ENCODE measurements around the gene SPDYE4.

Gene SPDYE4

DNA sequence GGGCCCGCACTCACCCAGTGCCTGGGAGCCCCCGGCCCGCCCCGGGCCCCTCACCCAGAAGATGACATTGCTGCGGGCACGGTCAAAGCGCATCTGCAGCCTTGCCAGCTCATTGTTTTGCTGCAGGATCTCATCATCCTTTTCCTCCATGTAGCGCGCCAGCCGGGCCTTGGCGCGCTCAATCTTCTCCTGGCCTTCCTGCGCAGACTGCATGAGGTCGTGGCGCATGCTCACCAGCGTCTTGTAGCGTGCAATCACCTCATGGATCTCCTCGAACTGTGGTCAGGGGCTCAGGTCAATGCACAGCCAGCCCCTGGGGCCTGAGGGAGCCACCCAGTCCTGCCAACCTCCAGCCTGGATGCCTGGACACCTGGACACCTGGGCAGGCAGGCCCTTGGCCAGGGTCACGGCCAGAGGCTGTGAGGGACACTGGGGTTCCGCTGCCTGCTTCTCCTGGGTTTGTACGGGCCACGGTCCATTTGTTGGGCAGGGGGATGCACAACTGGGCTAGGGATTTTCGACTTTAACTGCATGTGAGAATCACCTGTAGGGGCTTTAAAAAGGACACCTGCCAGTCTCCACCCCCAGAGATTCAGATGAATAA, 22.9 kb downstream of the SPDYE4 start:
- no peaks in the 10 kb centered on the region for H3K79me2 ChIP-seq (ENCODE audit: low read length)
- no peak overlapping the region for H2AFZ ChIP-seq (ENCODE audit: low read depth, low read length)
- no peaks in the 10 kb centered on the region for H3K36me3 ChIP-seq (replicated peaks; ENCODE audit: low read depth, low read length)
- no peaks in the 10 kb centered on the region for H4K20me1 ChIP-seq (ENCODE audit: insufficient read depth, low read length)
- H3K27me3 ChIP-seq (ENCODE audit: low read depth, low read length), result peaks cover 4% of the 10 kb centered on the region; the same call in 1 of the 2 replicates
- H3K4me3 ChIP-seq (ENCODE audit: low read length), result no peak overlapping the region
- 0 out of 2 replicates have a peak, but pooled peaks cover under 1% of the 10 kb centered on the region for H3K4me1 ChIP-seq (ENCODE audit: low read length)
- H3K9me3 ChIP-seq (ENCODE audit: insufficient read depth, low read length), result no peaks in the 10 kb centered on the region
- no peak for TF ChIP-seq EZH2phosphoT487 (IDR thresholded peaks at IDR 0.05; ENCODE audit: low read depth)
- TF ChIP-seq, protein P1, sequence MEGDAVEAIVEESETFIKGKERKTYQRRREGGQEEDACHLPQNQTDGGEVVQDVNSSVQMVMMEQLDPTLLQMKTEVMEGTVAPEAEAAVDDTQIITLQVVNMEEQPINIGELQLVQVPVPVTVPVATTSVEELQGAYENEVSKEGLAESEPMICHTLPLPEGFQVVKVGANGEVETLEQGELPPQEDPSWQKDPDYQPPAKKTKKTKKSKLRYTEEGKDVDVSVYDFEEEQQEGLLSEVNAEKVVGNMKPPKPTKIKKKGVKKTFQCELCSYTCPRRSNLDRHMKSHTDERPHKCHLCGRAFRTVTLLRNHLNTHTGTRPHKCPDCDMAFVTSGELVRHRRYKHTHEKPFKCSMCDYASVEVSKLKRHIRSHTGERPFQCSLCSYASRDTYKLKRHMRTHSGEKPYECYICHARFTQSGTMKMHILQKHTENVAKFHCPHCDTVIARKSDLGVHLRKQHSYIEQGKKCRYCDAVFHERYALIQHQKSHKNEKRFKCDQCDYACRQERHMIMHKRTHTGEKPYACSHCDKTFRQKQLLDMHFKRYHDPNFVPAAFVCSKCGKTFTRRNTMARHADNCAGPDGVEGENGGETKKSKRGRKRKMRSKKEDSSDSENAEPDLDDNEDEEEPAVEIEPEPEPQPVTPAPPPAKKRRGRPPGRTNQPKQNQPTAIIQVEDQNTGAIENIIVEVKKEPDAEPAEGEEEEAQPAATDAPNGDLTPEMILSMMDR (IDR thresholded peaks at IDR 0.05; ENCODE audit: low read depth, low read length), result no peak
- H3K9ac ChIP-seq (ENCODE audit: low read length), result no peak overlapping the region
- no peak overlapping the region for H3K27ac ChIP-seq (ENCODE audit: low read length)
- no peak overlapping the region for H3K4me2 ChIP-seq (ENCODE audit: low read length)

DNA sequence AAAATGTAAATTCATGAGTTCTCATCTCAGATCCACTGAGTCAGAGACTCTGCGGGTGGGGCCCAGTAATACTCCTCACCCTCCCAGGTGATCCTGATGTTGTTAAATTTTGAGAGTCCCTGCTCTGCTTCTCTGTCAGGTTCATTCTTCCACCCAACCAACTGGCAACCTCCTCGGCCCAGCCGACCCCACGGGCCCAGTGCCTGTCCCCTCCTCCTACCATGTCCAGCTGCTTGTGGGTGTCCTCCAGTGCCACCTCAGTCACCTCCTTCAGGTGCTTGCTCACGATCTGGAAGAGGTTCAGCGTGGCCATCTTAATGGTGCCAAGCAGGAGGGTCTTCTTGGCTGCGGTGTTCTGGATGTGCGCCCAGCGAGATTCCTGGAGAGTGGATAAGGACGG, 23.5 kb downstream of the SPDYE4 start:
- Histone ChIP-seq H4K20me1 (ENCODE audit: insufficient read depth, low read length) (no peaks in the 10 kb centered on the region), H3K9ac (ENCODE audit: low read length) (no peak overlapping the region), H3K4me1 (ENCODE audit: low read length) (no peaks in the 10 kb centered on the region), H3K4me2 (ENCODE audit: low read length) (no peak overlapping the region), H3K9me3 (ENCODE audit: insufficient read depth, low read length) (no peaks in the 10 kb centered on the region), H3K27me3 (ENCODE audit: low read depth, low read length) (peaks cover 4% of the 10 kb centered on the region; the same call in 1 of the 2 replicates), H3K36me3 (replicated peaks; ENCODE audit: low read depth, low read length) (no peaks in the 10 kb centered on the region), H2AFZ (ENCODE audit: low read depth, low read length) (no peak overlapping the region), H3K4me3 (ENCODE audit: low read length) (no peak overlapping the region), H3K27ac (ENCODE audit: low read length) (no peak overlapping the region), H3K79me2 (ENCODE audit: low read length) (no peaks in the 10 kb centered on the region)
- TF ChIP-seq, protein P1 (IDR thresholded peaks at IDR 0.05; ENCODE audit: low read depth, low read length), result no peak
- TF ChIP-seq EZH2phosphoT487 (IDR thresholded peaks at IDR 0.05; ENCODE audit: low read depth), result no peak

DNA sequence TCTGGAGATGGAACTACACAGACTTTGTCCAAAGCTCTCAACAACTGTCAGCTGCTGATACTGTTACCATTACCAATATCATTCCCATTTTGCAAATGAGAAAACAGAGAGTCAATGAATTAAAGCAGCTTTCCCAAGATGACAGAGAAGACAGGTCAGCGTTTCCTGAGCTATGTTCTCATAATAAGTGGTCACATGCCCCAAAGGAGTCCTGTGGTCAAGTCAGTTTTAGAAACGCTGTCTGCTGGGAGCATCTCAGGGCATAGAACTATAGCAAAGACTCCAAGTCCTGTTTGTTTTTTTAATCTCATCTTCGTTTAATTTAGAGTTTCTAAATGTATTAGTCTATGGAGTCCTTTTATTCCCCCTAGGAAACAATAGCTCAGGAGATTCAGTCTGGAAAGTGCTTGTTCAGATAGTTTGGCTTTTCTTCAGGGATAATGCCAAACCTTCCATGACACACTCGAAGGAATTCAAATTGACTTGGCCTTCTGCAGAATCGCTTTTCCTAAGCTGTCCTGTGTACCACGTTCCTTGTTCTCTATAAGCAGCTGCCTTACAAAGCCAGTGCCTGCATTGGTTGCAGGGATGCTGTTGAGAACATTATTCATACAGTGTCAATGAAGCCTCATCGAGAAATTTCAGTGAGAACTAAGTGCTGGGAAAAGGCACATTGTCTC, 25.8 kb downstream of the SPDYE4 start:
- Histone ChIP-seq H3K4me2 (ENCODE audit: low read length) (no peak overlapping the region), H3K36me3 (replicated peaks; ENCODE audit: low read depth, low read length) (no peaks in the 10 kb centered on the region), H3K4me1 (ENCODE audit: low read length) (no peaks in the 10 kb centered on the region), H3K27me3 (ENCODE audit: low read depth, low read length) (peaks cover 4% of the 10 kb centered on the region; the same call in 1 of the 2 replicates), H3K79me2 (ENCODE audit: low read length) (no peaks in the 10 kb centered on the region), H2AFZ (ENCODE audit: low read depth, low read length) (no peak overlapping the region), H3K9me3 (ENCODE audit: insufficient read depth, low read length) (no peaks in the 10 kb centered on the region), H4K20me1 (ENCODE audit: insufficient read depth, low read length) (no peaks in the 10 kb centered on the region), H3K9ac (ENCODE audit: low read length) (no peak overlapping the region), H3K4me3 (ENCODE audit: low read length) (no peak overlapping the region), H3K27ac (ENCODE audit: low read length) (no peak overlapping the region)
- TF ChIP-seq EZH2phosphoT487 (IDR thresholded peaks at IDR 0.05; ENCODE audit: low read depth), result no peak
- TF ChIP-seq, protein P1 (IDR thresholded peaks at IDR 0.05; ENCODE audit: low read depth, low read length), result no peak

DNA sequence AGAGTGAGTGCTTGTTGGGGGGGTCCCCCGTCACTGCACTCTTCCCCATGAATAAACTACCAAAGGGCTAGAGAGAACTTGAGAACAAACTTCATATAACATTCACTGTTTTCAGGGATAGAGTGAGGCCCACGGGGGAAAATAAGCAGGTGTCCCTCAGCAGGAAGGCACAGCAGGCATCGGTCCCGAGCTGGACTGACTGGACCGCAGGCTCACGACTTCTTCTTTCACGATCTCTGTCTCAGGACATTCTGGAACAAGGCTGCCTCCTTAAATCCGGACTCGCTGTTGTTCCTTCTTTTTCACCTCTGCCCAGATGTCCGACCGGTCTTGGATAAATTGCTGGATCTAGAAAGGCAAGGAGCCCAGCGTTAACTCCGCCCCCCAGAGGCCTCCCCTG, 28.5 kb downstream of the SPDYE4 start:
- H3K4me2 ChIP-seq (ENCODE audit: low read length), result no peak overlapping the region
- H4K20me1 ChIP-seq (ENCODE audit: insufficient read depth, low read length), result no peaks in the 10 kb centered on the region
- H3K27me3 ChIP-seq (ENCODE audit: low read depth, low read length), result no peaks in the 10 kb centered on the region
- no peak overlapping the region for H2AFZ ChIP-seq (ENCODE audit: low read depth, low read length)
- H3K27ac ChIP-seq (ENCODE audit: low read length), result no peak overlapping the region
- H3K36me3 ChIP-seq (replicated peaks; ENCODE audit: low read depth, low read length), result no peaks in the 10 kb centered on the region
- TF ChIP-seq, protein P1 (IDR thresholded peaks at IDR 0.05; ENCODE audit: low read depth, low read length), result no peak
- no peak for TF ChIP-seq EZH2phosphoT487 (IDR thresholded peaks at IDR 0.05; ENCODE audit: low read depth)
- no peak overlapping the region for H3K4me3 ChIP-seq (ENCODE audit: low read length)
- no peaks in the 10 kb centered on the region for H3K9me3 ChIP-seq (ENCODE audit: insufficient read depth, low read length)
- H3K9ac ChIP-seq (ENCODE audit: low read length), result no peak overlapping the region
- no peaks in the 10 kb centered on the region for H3K79me2 ChIP-seq (ENCODE audit: low read length)
- H3K4me1 ChIP-seq (ENCODE audit: low read length), result no peaks in the 10 kb centered on the region
